Muscle of leg (tissue), 11 donors: ENCODE results near the gene CD34. TPM values are rescaled to one million over a fixed set of nuclear protein-coding genes. Genes with fewer than 3 reads are reported as not detected.

Experiments used
- DNase-seq: peaks from one replicate; pipeline ENCODE4 v3.0.0; 2013
- H3K27ac ChIP-seq: one replicate; pipeline ENCODE4 v1.5.1; 2013; ENCODE audit warnings: mild to moderate bottlenecking, low read length, control low read depth
- H3K27me3 ChIP-seq: one replicate; pipeline ENCODE4 v1.6.1; 2013; ENCODE audit warnings: low read length; ENCODE audit not compliant: control insufficient read depth, insufficient read depth
- H3K36me3 ChIP-seq: one replicate; pipeline ENCODE4 v1.6.1; 2013; ENCODE audit warnings: low read length; ENCODE audit not compliant: control insufficient read depth, insufficient read depth
- H3K4me1 ChIP-seq: one replicate; pipeline ENCODE4 v1.6.1; 2013; ENCODE audit warnings: low read length; ENCODE audit not compliant: control insufficient read depth, insufficient read depth
- H3K4me3 ChIP-seq: one replicate; pipeline ENCODE4 v1.5.1; 2013; ENCODE audit warnings: low read length, control low read depth
- H3K9me3 ChIP-seq: replicated peaks from 2 replicates; pipeline ENCODE4 v1.6.1; 2013; ENCODE audit warnings: low read depth, low read length; ENCODE audit not compliant: control insufficient read depth
- WGBS: methylation state at CpG from one replicate; pipeline ENCODE4 v1.1.5; 2013; ENCODE audit warnings: missing lambda C conversion rate; ENCODE audit not compliant: insufficient coverage; 5-methylcytosine and 5-hydroxymethylcytosine counted together
- polyA plus RNA-seq, 8 donors: library from polyadenylated mRNA; unstranded; fragments of 120-200 nt; gene quantifications; one replicate each; pipeline versions ENCODE4 v1.2.1 to v1.2.3, GENCODE V29; 2013; ENCODE audit warnings: inconsistent platforms in 1 of 8, low replicate concordance in 1 of 8; ENCODE audit not compliant: insufficient read length in 8 of 8, insufficient read depth in 1 of 8
- total RNA-seq: library from RNA; stranded (reverse); fragments of 120-200 nt; gene quantifications from one replicate; pipeline ENCODE4 v1.2.4, GENCODE V29; 2013

The CD34 gene
- total and polyA plus RNA-seq, 9 donors, result 62.2 to 204 (median 158) TPM

DNA sequence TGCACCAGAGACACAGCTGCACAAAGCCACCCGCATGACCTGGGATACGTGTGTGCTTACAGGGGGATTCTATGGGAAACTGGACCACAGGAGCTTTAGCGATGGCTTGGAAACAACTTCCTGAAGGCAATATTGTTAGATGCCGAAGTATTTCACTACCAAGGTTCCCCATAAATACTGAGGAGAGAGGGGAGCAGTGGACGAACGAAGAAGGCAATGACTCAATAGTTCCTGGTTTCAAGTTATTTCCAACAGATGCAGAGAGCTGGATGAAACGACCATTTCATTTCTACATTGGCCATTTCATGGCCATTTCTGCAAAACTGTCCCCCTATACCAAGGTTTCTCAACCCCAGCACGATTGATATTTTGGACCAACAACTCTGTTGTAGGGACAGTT lies 61.3 kb downstream of the CD34 start:
- peaks cover 20% of the 10 kb centered on the region for H3K4me1 ChIP-seq
- no peaks in the 10 kb centered on the region for H3K9me3 ChIP-seq
- no peak for DNase-seq
- no peaks in the 10 kb centered on the region for H3K27me3 ChIP-seq
- WGBS, result no CpG with 5 or more reads among the region's 8 CpGs
- no peak overlapping the region for H3K4me3 ChIP-seq
- H3K36me3 ChIP-seq, result peaks cover 7% of the 10 kb centered on the region
- no peak overlapping the region for H3K27ac ChIP-seq

DNA sequence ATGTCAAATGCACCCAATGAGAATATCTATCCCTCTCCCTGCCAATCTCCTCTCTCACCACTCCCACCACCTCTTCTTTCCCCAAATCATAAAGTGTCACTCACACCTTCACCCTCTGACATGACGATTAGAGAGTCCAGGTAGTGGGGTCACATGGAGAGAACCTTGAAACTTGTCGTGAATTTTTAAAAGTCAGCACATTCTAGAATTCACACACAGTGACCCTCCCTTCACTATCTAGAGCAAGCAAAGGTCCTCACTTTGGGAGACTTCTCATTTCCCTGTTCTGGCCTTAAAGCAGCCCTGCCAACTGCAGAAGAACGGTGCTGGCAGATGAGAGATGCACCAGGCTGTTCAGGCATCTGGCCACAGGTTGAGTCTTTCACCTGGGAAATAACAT lies 61.9 kb downstream of the CD34 start:
- H3K27me3 ChIP-seq, result no peaks in the 10 kb centered on the region
- H3K4me1 ChIP-seq, result peaks cover 19% of the 10 kb centered on the region
- 45% methylated on average over 1 of the region's 3 CpGs for WGBS
- no peaks in the 10 kb centered on the region for H3K9me3 ChIP-seq
- no peak overlapping the region for H3K27ac ChIP-seq
- H3K4me3 ChIP-seq, result no peak overlapping the region
- DNase-seq, result no peak
- peaks cover 7% of the 10 kb centered on the region for H3K36me3 ChIP-seq

GRCh38 chr1:207848234-207848633 lies 62.7 kb downstream of the CD34 start:
- no peaks in the 10 kb centered on the region for H3K9me3 ChIP-seq
- peaks cover 13% of the 10 kb centered on the region for H3K4me1 ChIP-seq
- peaks cover 7% of the 10 kb centered on the region for H3K36me3 ChIP-seq
- no peak overlapping the region for H3K27ac ChIP-seq
- H3K27me3 ChIP-seq, result no peaks in the 10 kb centered on the region
- WGBS, result 69% methylated on average over 3 of the region's 5 CpGs
- DNase-seq, result peak; percentile 57
- no peak overlapping the region for H3K4me3 ChIP-seq

- no peak for DNase-seq
- no CpG with 5 or more reads among the region's 5 CpGs for WGBS
- Histone ChIP-seq H3K4me1 (peaks cover 6% of the 10 kb centered on the region), H3K27ac (no peak overlapping the region), H3K9me3 (no peaks in the 10 kb centered on the region), H3K27me3 (no peaks in the 10 kb centered on the region), H3K36me3 (peaks cover 5% of the 10 kb centered on the region), H3K4me3 (no peak overlapping the region)
Observed at GRCh38 chr1:207847116-207847515, 63.8 kb downstream of the CD34 start.

GRCh38 chr1:207845109-207845508 lies 65.8 kb downstream of the CD34 start:
- Histone ChIP-seq H3K4me1 (peaks cover 6% of the 10 kb centered on the region), H3K27ac (no peak overlapping the region), H3K27me3 (no peaks in the 10 kb centered on the region), H3K9me3 (no peaks in the 10 kb centered on the region), H3K4me3 (no peak overlapping the region), H3K36me3 (peaks cover 5% of the 10 kb centered on the region)
- no peak for DNase-seq
- WGBS, result 63% methylated on average over 6 of the region's 6 CpGs

GRCh38 chr1:207844371-207844770 lies 66.6 kb downstream of the CD34 start:
- no peak overlapping the region for H3K27ac ChIP-seq
- peaks cover 6% of the 10 kb centered on the region for H3K4me1 ChIP-seq
- no CpG with 5 or more reads among the region's 2 CpGs for WGBS
- DNase-seq, result no peak
- H3K27me3 ChIP-seq, result no peaks in the 10 kb centered on the region
- no peaks in the 10 kb centered on the region for H3K9me3 ChIP-seq
- no peak overlapping the region for H3K4me3 ChIP-seq
- peaks cover 2% of the 10 kb centered on the region for H3K36me3 ChIP-seq

DNA sequence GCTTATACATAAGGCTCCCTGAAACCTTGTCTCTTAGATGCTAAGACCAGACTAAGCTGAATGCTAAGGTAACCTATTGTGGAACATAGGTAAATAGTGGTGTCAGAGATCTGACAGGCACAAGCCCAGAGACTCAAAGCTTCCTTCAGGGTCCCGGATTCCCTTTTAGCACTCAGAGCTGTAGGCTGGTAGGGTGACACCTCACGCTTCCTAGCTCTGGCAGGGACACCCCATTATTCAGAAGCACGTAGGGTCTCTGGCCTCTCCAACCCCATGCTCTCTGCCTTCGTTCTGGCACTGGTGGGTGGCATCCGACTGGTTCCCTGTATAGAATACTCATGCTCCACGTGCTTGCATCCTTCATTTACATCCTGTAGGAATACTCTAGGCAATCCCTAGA lies 68.4 kb downstream of the CD34 start:
- no peak overlapping the region for H3K27ac ChIP-seq
- H3K27me3 ChIP-seq, result no peaks in the 10 kb centered on the region
- H3K9me3 ChIP-seq, result no peaks in the 10 kb centered on the region
- no peaks in the 10 kb centered on the region for H3K4me1 ChIP-seq
- 84% methylated on average over 3 of the region's 6 CpGs for WGBS
- no peak for DNase-seq
- H3K36me3 ChIP-seq, result no peaks in the 10 kb centered on the region
- no peak overlapping the region for H3K4me3 ChIP-seq

GRCh38 chr1:207841901-207842300 lies 69.0 kb downstream of the CD34 start:
- no peaks in the 10 kb centered on the region for H3K9me3 ChIP-seq
- WGBS, result no CpG with 5 or more reads among the region's 4 CpGs
- no peaks in the 10 kb centered on the region for H3K27me3 ChIP-seq
- H3K4me1 ChIP-seq, result no peaks in the 10 kb centered on the region
- no peak overlapping the region for H3K4me3 ChIP-seq
- no peak for DNase-seq
- no peak overlapping the region for H3K27ac ChIP-seq
- H3K36me3 ChIP-seq, result no peaks in the 10 kb centered on the region

DNA sequence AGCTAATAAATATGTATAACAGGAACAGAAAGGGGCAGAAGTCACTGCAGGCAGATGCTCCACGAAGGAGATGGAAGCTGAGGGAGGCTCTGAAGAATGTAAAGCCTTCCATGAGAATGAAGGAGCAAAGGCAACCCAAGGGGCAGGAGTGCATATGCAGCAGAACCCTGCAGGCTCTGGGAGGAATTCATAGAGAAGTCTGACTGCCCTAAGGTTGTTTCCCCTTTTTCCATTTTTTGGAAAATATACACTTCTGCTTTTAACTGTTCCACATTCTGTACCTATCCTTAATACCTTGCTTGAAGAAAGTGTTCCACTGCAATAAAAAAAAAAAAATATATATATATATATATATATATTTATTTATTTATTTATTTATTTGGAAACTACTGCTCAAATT lies 69.6 kb downstream of the CD34 start:
- 33% methylated on average over 1 of the region's 1 CpG for WGBS
- Histone ChIP-seq H3K27ac (no peak overlapping the region), H3K4me1 (no peaks in the 10 kb centered on the region), H3K36me3 (no peaks in the 10 kb centered on the region), H3K27me3 (no peaks in the 10 kb centered on the region), H3K9me3 (no peaks in the 10 kb centered on the region), H3K4me3 (no peak overlapping the region)
- DNase-seq, result no peak

- no peaks in the 10 kb centered on the region for H3K36me3 ChIP-seq
- DNase-seq, result no peak
- no peaks in the 10 kb centered on the region for H3K27me3 ChIP-seq
- no peak overlapping the region for H3K4me3 ChIP-seq
- H3K9me3 ChIP-seq, result no peaks in the 10 kb centered on the region
- 81% methylated on average over 2 of the region's 2 CpGs for WGBS
- H3K27ac ChIP-seq, result no peak overlapping the region
- no peaks in the 10 kb centered on the region for H3K4me1 ChIP-seq
Observed at GRCh38 chr1:207840380-207840779, 70.5 kb downstream of the CD34 start.

GRCh38 chr1:207839083-207839413 lies 71.9 kb downstream of the CD34 start:
- Histone ChIP-seq H3K27me3 (no peaks in the 10 kb centered on the region), H3K4me3 (no peak overlapping the region), H3K9me3 (no peaks in the 10 kb centered on the region), H3K36me3 (no peaks in the 10 kb centered on the region), H3K4me1 (no peaks in the 10 kb centered on the region), H3K27ac (no peak overlapping the region)
- no peak for DNase-seq
